ENCODE measurements around the gene RAD51B. TPM values are rescaled to one million over a fixed set of nuclear protein-coding genes. Genes with fewer than 3 reads are reported as not detected.

RAD51B gene
- total RNA-seq, 1 experiment from 2014 or later = 23.3 TPM

GRCh38 chr14:68777644-68778043 is 958.1 kb downstream of the RAD51B start:
- ChIA-PET POLR2A (ENCODE audit: low non-redundant PET) (no interaction called here), CTCF (interaction anchor here (0.6 kb wide), 1 partner anchor 61 kb away, joined by 3 read pairs; no protein-coding TSS in a partner anchor)
- no peaks in the 10 kb centered on the region for H3K9me3 ChIP-seq (ENCODE audit: low read depth, low read length, poor library complexity, severe bottlenecking)
- no TSS peak for BruUV-seq (replicated peaks)
- peaks cover 6% of the 10 kb centered on the region for H3K4me1 ChIP-seq (ENCODE audit: insufficient read depth, low read length, poor library complexity, severe bottlenecking)
- no peaks in the 10 kb centered on the region for H3K27me3 ChIP-seq (replicated peaks; ENCODE audit: insufficient read depth, low read depth, low read length, poor library complexity)
- intact Hi-C loops (cut with micrococcal nuclease; ENCODE audit: unreplicated experiment) = no loop called here
- TF ChIP-seq EZH2 (IDR thresholded peaks at IDR 0.05; ENCODE audit: borderline replicate concordance, low read depth, low read length, poor library complexity, severe bottlenecking) = no peak
- H3K4me3 ChIP-seq (ENCODE audit: low read depth, low read length, poor library complexity, severe bottlenecking) = no peak overlapping the region
- no peaks in the 10 kb centered on the region for H3K36me3 ChIP-seq (ENCODE audit: insufficient read depth, low read length, poor library complexity, severe bottlenecking)
- H3K27ac ChIP-seq (ENCODE audit: low read depth, low read length, poor library complexity, severe bottlenecking) = no peak overlapping the region
- DNase-seq (ENCODE audit: low spot score) = no peak

Other genes starting within 250 kb of the RAD51B start
- gene PIGH, start 219.5 kb upstream of the RAD51B start, total RNA-seq (2021) = 25.7 TPM in 2 replicates
- 32.1 and 35.6 TPM in 2 replicates for gene ARG2, start 199.9 kb upstream of the RAD51B start, total RNA-seq (2021)
- gene VTI1B, start 145.1 kb upstream of the RAD51B start, total RNA-seq (2021) = 111 and 123 TPM in 2 replicates
- 95.3 and 107 TPM in 2 replicates for gene RDH11, start 124.0 kb upstream of the RAD51B start, total RNA-seq (2021)
- gene RDH12, start 117.9 kb upstream of the RAD51B start, total RNA-seq (2021) = not detected in 2 replicates
- gene ZFYVE26, start 3.2 kb upstream of the RAD51B start, total RNA-seq (2021) = 20.5 and 21.9 TPM in 2 replicates

Measured in A673 (cell line).